Ascending aorta (tissue), 2 donors: ENCODE measurements around the gene NKAIN2. TPM values are rescaled to one million over a fixed set of nuclear protein-coding genes. Genes with fewer than 3 reads are reported as not detected.

Source experiments
- DNase-seq, 2 donors: peaks; one replicate each; pipeline ENCODE4 v3.0.0-alpha.2; 2019; ENCODE audit warnings: low spot score in 2 of 2
- H3K27ac ChIP-seq, 2 donors: fragments of 200-600 bp; sonication (generic); one replicate each; pipeline ENCODE4 v1.5.1; 2016 to 2017; ENCODE audit warnings: mild to moderate bottlenecking in 1 of 2
- H3K27me3 ChIP-seq: fragments of 200-600 bp; sonication (generic); one replicate; pipeline ENCODE4 v1.5.1; 2017
- H3K36me3 ChIP-seq, 2 donors: fragments of 200-600 bp; sonication (generic); one replicate each; pipeline ENCODE4 v1.5.1; 2016
- H3K4me1 ChIP-seq, 2 donors: fragments of 200-600 bp; sonication (generic); one replicate each; pipeline ENCODE4 v1.5.1; 2016 to 2017; ENCODE audit warnings: mild to moderate bottlenecking in 1 of 2
- H3K4me3 ChIP-seq, 2 donors: fragments of 200-600 bp; sonication (generic); one replicate each; pipeline ENCODE4 v1.5.1; 2016 to 2017; ENCODE audit warnings: mild to moderate bottlenecking in 1 of 2
- H3K9me3 ChIP-seq, 2 donors: fragments of 200-600 bp; sonication (generic); one replicate each; pipeline ENCODE4 v1.5.1; 2016
- intact Hi-C: fragments of 100-400 bp; cut with DNase I; formaldehyde crosslinking; loops from one replicate; pipeline ENCODE4 v1.15.1; 2023
- total RNA-seq: library from RNA; depleted of rRNA; stranded (reverse); fragments of >200 nt; gene quantifications from one replicate; pipeline ENCODE4 v1.1.0, GENCODE V29; 2016
- TF ChIP-seq, protein P1 (sequence below), 3 experiments: fragments of 200-600 bp in 2 of 3; fragments of 450-650 bp in 1 of 3; sonication (generic) in 2 of 3; IDR thresholded peaks; one replicate each; pipeline ENCODE4 v1.5.1; 2016 to 2019; ENCODE audit warnings: antibody characterized with exemption in 3 of 3, mild to moderate bottlenecking in 1 of 3, moderate library complexity in 1 of 3

NKAIN2 gene
- total RNA-seq, 1 donor from 2014 or later: 0.11 TPM

DNA sequence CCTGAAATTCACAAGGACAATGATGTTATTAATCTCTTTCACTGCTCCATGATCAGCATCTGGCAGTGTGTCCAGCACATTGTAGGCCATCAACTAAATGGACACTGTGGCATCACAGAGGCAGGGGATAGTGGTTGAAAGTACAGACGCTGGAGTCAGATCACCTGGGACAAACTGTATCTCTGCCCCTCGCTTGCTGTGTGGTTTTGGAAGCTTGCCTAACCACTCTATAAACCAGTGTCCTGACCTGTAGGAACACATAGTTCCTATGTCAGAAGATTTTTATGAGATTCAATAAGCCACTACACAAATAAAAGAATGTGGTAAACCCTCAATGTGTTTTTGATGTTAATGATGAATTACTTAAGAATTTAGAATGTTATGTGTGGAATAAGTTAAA, 939.3 kb downstream of the NKAIN2 start:
- TF ChIP-seq, protein P1, sequence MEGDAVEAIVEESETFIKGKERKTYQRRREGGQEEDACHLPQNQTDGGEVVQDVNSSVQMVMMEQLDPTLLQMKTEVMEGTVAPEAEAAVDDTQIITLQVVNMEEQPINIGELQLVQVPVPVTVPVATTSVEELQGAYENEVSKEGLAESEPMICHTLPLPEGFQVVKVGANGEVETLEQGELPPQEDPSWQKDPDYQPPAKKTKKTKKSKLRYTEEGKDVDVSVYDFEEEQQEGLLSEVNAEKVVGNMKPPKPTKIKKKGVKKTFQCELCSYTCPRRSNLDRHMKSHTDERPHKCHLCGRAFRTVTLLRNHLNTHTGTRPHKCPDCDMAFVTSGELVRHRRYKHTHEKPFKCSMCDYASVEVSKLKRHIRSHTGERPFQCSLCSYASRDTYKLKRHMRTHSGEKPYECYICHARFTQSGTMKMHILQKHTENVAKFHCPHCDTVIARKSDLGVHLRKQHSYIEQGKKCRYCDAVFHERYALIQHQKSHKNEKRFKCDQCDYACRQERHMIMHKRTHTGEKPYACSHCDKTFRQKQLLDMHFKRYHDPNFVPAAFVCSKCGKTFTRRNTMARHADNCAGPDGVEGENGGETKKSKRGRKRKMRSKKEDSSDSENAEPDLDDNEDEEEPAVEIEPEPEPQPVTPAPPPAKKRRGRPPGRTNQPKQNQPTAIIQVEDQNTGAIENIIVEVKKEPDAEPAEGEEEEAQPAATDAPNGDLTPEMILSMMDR (IDR thresholded peaks at IDR 0.05): no peak
- no peak for DNase-seq
- Histone ChIP-seq H3K27me3 (no peaks in the 10 kb centered on the region), H3K9me3 (no peaks in the 10 kb centered on the region), H3K36me3 (no peaks in the 10 kb centered on the region), H3K4me3 (no peak overlapping the region), H3K27ac (no peak overlapping the region), H3K4me1 (no peaks in the 10 kb centered on the region)
- intact Hi-C loops: no loop called here

DNA sequence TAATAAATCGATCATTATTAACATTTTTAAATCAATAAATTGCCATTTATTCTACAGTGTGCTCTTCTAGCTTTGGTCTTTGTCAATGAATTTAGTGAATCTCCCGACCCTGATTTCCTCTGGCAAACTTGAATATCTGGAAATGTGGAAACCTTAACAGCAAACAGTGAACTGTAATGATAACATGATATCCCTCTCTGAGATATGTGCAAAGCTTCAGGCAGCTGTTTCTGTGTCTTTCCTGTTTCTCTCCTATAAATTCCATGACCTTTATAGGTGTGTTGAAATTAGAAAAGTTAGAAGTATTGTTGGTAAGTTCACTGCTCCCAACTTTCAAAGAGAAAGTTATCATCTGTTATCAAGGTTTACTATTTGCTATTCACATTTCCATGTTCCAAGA, 939.8 kb downstream of the NKAIN2 start:
- Histone ChIP-seq H3K9me3 (no peaks in the 10 kb centered on the region), H3K4me3 (no peak overlapping the region), H3K27me3 (no peaks in the 10 kb centered on the region), H3K36me3 (no peaks in the 10 kb centered on the region), H3K27ac (no peak overlapping the region), H3K4me1 (no peaks in the 10 kb centered on the region)
- intact Hi-C loops: no loop called here
- TF ChIP-seq, protein P1 (IDR thresholded peaks at IDR 0.05): no peak
- DNase-seq: no peak

DNA sequence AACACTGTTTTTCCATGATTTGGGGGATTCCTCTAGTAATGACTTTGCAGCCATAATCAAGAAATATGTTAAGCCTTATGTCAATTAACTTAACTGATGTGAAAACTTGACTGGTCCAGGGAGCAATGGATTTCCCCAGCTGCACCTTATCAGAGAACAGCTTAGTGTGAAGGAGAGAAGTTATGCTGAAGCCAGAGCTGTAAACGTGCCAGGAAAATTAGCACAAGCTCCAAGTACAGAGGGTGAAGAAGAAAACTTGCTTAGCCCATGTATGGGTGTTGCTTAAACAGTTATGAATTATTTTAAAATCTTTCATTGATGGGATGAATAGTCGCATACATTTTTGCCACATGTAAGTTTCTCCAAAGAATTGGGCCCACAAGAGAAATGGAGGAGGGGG, 943.7 kb downstream of the NKAIN2 start:
- Histone ChIP-seq H3K36me3 (no peaks in the 10 kb centered on the region), H3K27ac (no peak overlapping the region), H3K4me3 (no peak overlapping the region), H3K27me3 (no peaks in the 10 kb centered on the region), H3K4me1 (no peaks in the 10 kb centered on the region), H3K9me3 (no peaks in the 10 kb centered on the region)
- DNase-seq: no peak
- TF ChIP-seq, protein P1 (IDR thresholded peaks at IDR 0.05): no peak
- intact Hi-C loops: no loop called here

DNA sequence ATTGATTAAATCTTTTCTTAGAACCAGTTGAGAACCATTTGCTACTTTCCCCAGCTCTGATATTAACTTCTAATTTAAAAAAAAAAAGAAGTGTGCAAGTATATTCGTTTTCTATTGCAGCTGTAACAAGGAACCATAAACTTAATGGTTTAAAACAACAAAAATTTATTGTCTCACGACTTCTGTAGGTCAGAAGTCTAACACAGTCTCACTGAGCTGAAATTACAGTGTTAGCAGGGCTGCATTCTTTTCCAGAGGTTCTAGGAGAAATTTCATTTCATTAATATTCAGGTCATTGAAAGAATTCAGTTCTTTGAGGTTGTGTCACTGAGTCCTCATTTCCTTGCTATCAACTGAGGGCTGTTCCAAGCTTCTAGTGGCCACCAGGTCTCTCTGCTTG, 945.1 kb downstream of the NKAIN2 start:
- H3K9me3 ChIP-seq: no peaks in the 10 kb centered on the region
- TF ChIP-seq, protein P1 (IDR thresholded peaks at IDR 0.05): no peak
- intact Hi-C loops: no loop called here

DNA sequence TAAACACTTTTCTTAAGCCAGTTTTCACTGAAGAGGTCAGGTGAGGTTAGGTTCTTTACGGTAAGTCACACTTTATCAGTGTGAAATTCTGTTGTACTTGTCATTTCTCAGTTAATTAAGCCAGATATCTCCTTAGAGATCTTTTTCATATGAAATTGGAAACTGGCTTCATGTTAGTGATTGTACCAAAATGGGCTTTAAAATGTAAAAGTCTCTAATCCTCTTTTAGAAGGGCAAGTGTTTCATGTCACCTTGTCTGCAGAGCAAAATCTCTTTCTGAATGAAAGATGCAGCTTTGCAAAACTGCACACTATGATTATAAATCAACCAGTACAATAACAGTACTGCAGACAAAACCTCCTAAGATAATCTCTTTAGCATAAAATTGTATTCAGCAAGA, 949.3 kb downstream of the NKAIN2 start:
- TF ChIP-seq, protein P1 (IDR thresholded peaks at IDR 0.05): no peak
- no peaks in the 10 kb centered on the region for H3K36me3 ChIP-seq
- no peak for DNase-seq
- H3K27ac ChIP-seq: no peak overlapping the region
- no peaks in the 10 kb centered on the region for H3K9me3 ChIP-seq
- no peaks in the 10 kb centered on the region for H3K4me1 ChIP-seq
- intact Hi-C loops: no loop called here
- no peaks in the 10 kb centered on the region for H3K27me3 ChIP-seq
- no peak overlapping the region for H3K4me3 ChIP-seq

More for the DNA sequence above, 945.1 kb downstream of the NKAIN2 start:
- Histone ChIP-seq H3K27ac (no peak overlapping the region), H3K4me1 (no peaks in the 10 kb centered on the region), H3K36me3 (no peaks in the 10 kb centered on the region), H3K4me3 (no peak overlapping the region), H3K27me3 (no peaks in the 10 kb centered on the region)
- no peak for DNase-seq

DNA sequence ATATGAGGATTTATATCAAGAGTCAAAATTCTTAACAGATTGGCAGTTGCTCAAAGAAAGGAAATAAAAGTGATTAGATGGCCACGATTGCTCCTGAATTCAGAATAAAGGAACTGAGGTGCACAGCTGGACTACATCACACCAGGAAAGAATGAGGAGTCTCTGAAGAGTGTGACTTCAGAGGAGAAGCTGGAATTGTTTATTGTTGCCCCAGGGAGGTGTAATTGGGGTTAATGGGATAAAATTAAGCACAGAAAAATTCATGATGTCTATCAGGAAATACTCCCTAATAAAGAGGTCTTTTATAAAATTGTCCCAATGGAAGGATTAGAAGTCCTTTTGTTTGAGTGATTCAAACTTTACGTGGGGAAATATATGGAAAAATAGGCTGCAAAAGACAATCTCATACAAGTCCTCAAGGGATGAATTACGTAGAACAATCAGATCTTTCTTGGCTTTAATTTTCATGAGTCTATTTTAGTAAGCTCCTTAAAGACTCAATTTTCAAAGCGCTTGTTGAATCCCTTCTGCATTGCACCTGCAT, 950.0 kb downstream of the NKAIN2 start:
- H3K27ac ChIP-seq: no peak overlapping the region
- intact Hi-C loops: no loop called here
- TF ChIP-seq, protein P1 (IDR thresholded peaks at IDR 0.05): no peak
- no peaks in the 10 kb centered on the region for H3K36me3 ChIP-seq
- no peak for DNase-seq
- H3K9me3 ChIP-seq: no peaks in the 10 kb centered on the region
- H3K4me3 ChIP-seq: no peak overlapping the region
- no peaks in the 10 kb centered on the region for H3K27me3 ChIP-seq
- H3K4me1 ChIP-seq: no peaks in the 10 kb centered on the region
